Stimulated activated naive CD8-positive, alpha-beta T cell treated with anti-CD3 and anti-CD28 coated beads, Interleukin-15, amount 100 ng/mL, for 72 hours (primary cell): ENCODE measurements around the gene TUBB3.

Experiments used
- ATAC-seq: fragments of 150-1000 bp; cut with Tn5 transposase; 2 replicates; pipeline ENCODE4 v1.10.0; 2021; ENCODE audit warnings: mild to moderate bottlenecking, moderate library complexity
- DNase-seq, 2 donors: peaks; one replicate each; pipeline ENCODE4 v3.0.0; 2021 to 2022
- H3K27ac Mint-ChIP-seq, 2 donors: one replicate each; pipeline ENCODE4 v1.8.0; 2022; ENCODE audit warnings: mild to moderate bottlenecking in 2 of 2, mixed read lengths in 2 of 2, moderate library complexity in 2 of 2
- H3K27me3 Mint-ChIP-seq: one replicate; pipeline ENCODE4 v1.8.0; 2022; ENCODE audit warnings: mixed read lengths
- H3K4me1 Mint-ChIP-seq: one replicate; pipeline ENCODE4 v1.8.0; 2022; ENCODE audit warnings: mild to moderate bottlenecking, mixed read lengths
- H3K4me3 Mint-ChIP-seq, 2 donors: one replicate each; pipeline ENCODE4 v1.8.0; 2022; ENCODE audit warnings: mild to moderate bottlenecking in 2 of 2, mixed read lengths in 2 of 2, moderate library complexity in 1 of 2
- H3K9me3 Mint-ChIP-seq, 2 donors: one replicate each; pipeline ENCODE4 v1.8.0; 2022; ENCODE audit warnings: mixed read lengths in 2 of 2

Gene TUBB3

DNA sequence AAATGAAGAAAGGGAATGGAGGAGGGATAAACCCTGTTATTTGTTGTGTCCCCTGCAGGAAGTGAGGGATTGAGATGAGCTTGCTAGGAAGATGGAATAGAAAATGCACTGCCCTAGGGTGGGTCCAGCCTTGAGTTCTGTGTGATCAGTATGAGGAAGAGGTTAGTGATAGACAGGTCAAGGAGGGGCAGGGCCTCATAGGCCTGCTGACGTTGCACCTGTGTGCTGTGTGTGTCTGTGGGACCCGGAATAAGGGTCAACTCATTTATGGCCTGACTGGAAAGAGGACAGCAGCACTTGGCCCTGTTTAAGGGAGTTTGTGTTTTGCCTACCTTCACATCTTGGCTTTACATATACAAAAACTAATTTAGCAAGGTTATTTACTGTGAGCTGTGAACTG is 51.7 kb downstream of the TUBB3 start:
- Mint-ChIP-seq H3K9me3 (no peaks in the 10 kb centered on the region), H3K4me3 (no peak overlapping the region), H3K27ac (no peak overlapping the region), H3K4me1 (peaks cover 34% of the 10 kb centered on the region), H3K27me3 (no peaks in the 10 kb centered on the region)
- no peak for ATAC-seq
- no peak for DNase-seq

DNA sequence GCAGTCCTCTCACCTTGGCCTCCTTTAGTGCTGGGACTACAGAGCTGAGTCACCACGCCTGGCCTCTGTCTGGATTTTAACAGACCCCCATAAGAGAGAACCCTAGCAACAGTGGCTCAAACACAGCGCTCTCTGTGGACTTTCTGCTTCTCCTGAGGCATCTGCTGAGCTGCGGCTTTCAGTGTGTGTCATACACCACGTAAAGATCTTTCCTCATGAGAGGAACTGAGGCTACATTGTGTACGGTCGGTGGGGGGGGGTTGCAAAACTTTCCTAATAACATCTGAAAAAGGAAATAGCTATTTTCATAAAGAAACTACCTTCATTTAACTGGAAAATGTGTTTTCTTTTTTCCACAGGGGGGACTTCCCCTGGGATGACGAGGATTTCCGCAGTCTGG is 58.3 kb downstream of the TUBB3 start:
- Mint-ChIP-seq H3K4me1 (peaks cover 5% of the 10 kb centered on the region), H3K27ac (peak overlapping the region in 1 of 2 donors; percentile 72), H3K4me3 (no peak overlapping the region), H3K27me3 (no peaks in the 10 kb centered on the region), H3K9me3 (no peaks in the 10 kb centered on the region)
- DNase-seq (no peak), ATAC-seq (peak; percentile 79)

DNA sequence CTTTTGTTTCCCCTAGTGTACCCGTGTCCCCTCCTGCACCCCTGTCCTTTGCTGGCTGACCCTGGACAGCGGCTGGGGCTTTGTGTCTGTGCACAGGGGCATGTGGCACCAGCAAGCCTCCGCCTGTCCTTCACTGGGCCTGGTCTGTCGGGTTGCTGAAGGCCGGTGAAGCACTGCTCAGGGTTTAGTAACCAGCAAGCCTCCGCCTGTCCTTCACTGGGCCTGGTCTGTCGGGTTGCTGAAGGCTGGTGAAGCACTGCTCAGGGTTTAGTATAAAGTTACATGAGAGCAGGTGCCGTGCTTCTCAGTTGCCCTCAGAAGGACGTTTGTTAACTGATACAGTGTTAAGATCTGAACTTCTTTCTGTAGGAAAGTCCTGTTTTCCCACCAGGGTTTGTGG is 59.2 kb downstream of the TUBB3 start:
- ATAC-seq, result no peak
- Mint-ChIP-seq H3K27ac (no peak overlapping the region), H3K4me3 (no peak overlapping the region), H3K4me1 (peaks cover 5% of the 10 kb centered on the region), H3K9me3 (no peaks in the 10 kb centered on the region), H3K27me3 (no peaks in the 10 kb centered on the region)
- DNase-seq, result no peak

DNA sequence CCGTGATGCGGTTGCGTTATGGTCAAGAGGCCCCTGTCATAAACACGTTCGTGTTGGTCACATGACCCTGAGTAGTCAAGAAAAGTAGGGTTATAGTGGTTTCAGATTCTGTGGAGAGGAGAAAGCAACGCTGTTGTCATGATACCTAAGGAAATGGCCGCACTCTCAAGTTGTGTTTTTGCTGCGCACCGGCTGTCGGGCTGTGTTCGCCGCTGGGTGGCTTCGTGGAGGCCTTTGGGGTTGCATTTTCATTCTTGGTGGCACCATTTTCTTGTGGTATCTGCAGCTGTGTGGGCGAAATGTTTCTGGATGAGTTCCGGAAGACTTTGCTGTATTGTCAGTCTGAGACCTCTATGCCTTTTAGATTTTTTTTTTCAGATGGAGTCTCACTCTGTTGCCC is 60.4 kb downstream of the TUBB3 start:
- Mint-ChIP-seq H3K27me3 (no peaks in the 10 kb centered on the region), H3K9me3 (no peaks in the 10 kb centered on the region), H3K4me3 (no peak overlapping the region), H3K4me1 (peaks cover 5% of the 10 kb centered on the region), H3K27ac (no peak overlapping the region)
- ATAC-seq (no peak), DNase-seq (no peak)

DNA sequence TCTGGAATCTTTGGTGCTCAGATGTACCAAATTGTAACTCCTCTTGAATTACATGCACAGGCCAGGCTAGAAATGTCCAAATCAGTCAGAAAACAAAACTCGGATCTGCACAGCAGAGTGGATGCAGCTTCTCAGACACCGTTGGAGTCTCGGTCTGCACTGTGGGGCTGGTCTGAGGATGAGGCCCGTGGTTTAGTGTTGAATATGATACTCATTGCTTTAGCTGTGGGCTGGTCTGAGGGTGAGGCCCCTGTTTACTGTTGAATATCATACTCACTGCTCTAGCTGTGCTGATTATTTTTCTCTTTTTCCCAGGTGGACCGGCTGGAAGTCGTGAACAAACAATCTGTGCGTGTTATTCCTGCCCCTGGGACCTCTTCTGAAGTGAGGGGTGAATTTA is 61.1 kb downstream of the TUBB3 start:
- H3K9me3 Mint-ChIP-seq, result no peaks in the 10 kb centered on the region
- peaks cover 5% of the 10 kb centered on the region for H3K4me1 Mint-ChIP-seq
- ATAC-seq (no peak), DNase-seq (no peak)
- H3K4me3 Mint-ChIP-seq, result no peak overlapping the region
- no peaks in the 10 kb centered on the region for H3K27me3 Mint-ChIP-seq
- H3K27ac Mint-ChIP-seq, result no peak overlapping the region

DNA sequence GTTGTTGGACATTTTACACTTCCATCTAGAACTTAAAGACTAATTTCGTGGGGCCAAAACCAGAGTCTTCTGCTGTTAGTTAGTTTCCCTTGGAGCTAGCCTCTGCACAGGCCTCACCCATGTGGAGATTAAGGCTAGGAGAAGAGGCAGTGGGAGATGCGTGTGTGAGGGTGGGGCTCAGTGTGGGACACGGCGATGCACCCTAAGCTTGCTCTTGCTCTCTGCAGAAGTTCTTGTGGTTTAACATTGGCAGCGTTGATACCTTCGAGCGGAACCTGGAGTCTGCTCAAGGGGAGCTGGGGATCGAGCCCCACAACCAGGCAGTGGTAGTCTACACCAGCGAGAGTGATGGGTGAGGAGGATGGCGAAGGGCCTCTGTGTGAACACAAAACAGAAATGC is 62.1 kb downstream of the TUBB3 start:
- Mint-ChIP-seq H3K4me3 (no peak overlapping the region), H3K4me1 (peaks cover 5% of the 10 kb centered on the region), H3K27ac (no peak overlapping the region), H3K27me3 (no peaks in the 10 kb centered on the region), H3K9me3 (no peaks in the 10 kb centered on the region)
- DNase-seq, result no peak
- ATAC-seq, result no peak
